ENCODE measurements around the gene COL7A1.

COL7A1 gene

GRCh38 chr3:48565186-48565585, 29.9 kb downstream of the COL7A1 start:
- ATAC-seq = no peak

GRCh38 chr3:48564667-48565066, 30.5 kb downstream of the COL7A1 start:
- Mint-ChIP-seq H3K4me3 (no peak overlapping the region), H3K4me1 (peaks cover 34% of the 10 kb centered on the region), H3K9me3 (no peaks in the 10 kb centered on the region), H3K36me3 (no peaks in the 10 kb centered on the region), H3K27ac (no peak overlapping the region), H3K27me3 (peaks cover 4% of the 10 kb centered on the region)
- ATAC-seq = no peak

More at GRCh38 chr3:48565186-48565585, 29.9 kb downstream of the COL7A1 start:
- H3K9me3 Mint-ChIP-seq = no peaks in the 10 kb centered on the region
- no peak overlapping the region for H3K4me3 Mint-ChIP-seq
- H3K27ac Mint-ChIP-seq = peak overlapping the region; percentile 7
- no peaks in the 10 kb centered on the region for H3K36me3 Mint-ChIP-seq
- peaks cover 29% of the 10 kb centered on the region for H3K4me1 Mint-ChIP-seq
- H3K27me3 Mint-ChIP-seq = peaks cover 10% of the 10 kb centered on the region

GRCh38 chr3:48564022-48564421, 31.1 kb downstream of the COL7A1 start:
- no peaks in the 10 kb centered on the region for H3K36me3 Mint-ChIP-seq
- H3K27me3 Mint-ChIP-seq = no peaks in the 10 kb centered on the region
- peaks cover 37% of the 10 kb centered on the region for H3K4me1 Mint-ChIP-seq
- ATAC-seq = no peak
- no peaks in the 10 kb centered on the region for H3K9me3 Mint-ChIP-seq
- H3K4me3 Mint-ChIP-seq = no peak overlapping the region
- H3K27ac Mint-ChIP-seq = no peak overlapping the region

- no peak for ATAC-seq
- H3K27ac Mint-ChIP-seq = no peak within 1 kb of the TSS
These were observed 31.7 kb downstream of the COL7A1 start, which contains the start of gene UCN2 for GRCh38 chr3:48563382-48563918. Gene UCN2, minus strand, starts transcription at chr3:48563781. Its CDS starts 657 bp downstream, at chr3:48563124.

GRCh38 chr3:48562367-48563095, 32.6 kb downstream of the COL7A1 start:
- H3K4me1 Mint-ChIP-seq = peaks cover 51% of the 10 kb centered on the region
- H3K27me3 Mint-ChIP-seq = no peaks in the 10 kb centered on the region
- ATAC-seq = no peak
- H3K27ac Mint-ChIP-seq = no peak overlapping the region
- H3K9me3 Mint-ChIP-seq = no peaks in the 10 kb centered on the region
- no peak overlapping the region for H3K4me3 Mint-ChIP-seq
- H3K36me3 Mint-ChIP-seq = no peaks in the 10 kb centered on the region

More at GRCh38 chr3:48563382-48563918, 31.7 kb downstream of the COL7A1 start, which contains the start of gene UCN2:
- H3K4me1 Mint-ChIP-seq = peaks cover 43% of the 10 kb centered on the region
- no peaks in the 10 kb centered on the region for H3K9me3 Mint-ChIP-seq
- H3K4me3 Mint-ChIP-seq = no peak within 1 kb of the TSS
- no peaks in the 10 kb centered on the region for H3K36me3 Mint-ChIP-seq
- no peaks in the 10 kb centered on the region for H3K27me3 Mint-ChIP-seq

- Mint-ChIP-seq H3K4me3 (peak overlapping the region; percentile 30), H3K9me3 (no peaks in the 10 kb centered on the region), H3K27ac (no peak overlapping the region), H3K4me1 (peaks cover 56% of the 10 kb centered on the region), H3K36me3 (no peaks in the 10 kb centered on the region), H3K27me3 (no peaks in the 10 kb centered on the region)
- no peak for ATAC-seq
These were observed 33.9 kb downstream of the COL7A1 start for GRCh38 chr3:48561045-48561736.

GRCh38 chr3:48560648-48561018, 34.5 kb downstream of the COL7A1 start:
- H3K4me1 Mint-ChIP-seq = peaks cover 51% of the 10 kb centered on the region
- no peak for ATAC-seq
- no peaks in the 10 kb centered on the region for H3K9me3 Mint-ChIP-seq
- H3K27ac Mint-ChIP-seq = no peak overlapping the region
- H3K27me3 Mint-ChIP-seq = no peaks in the 10 kb centered on the region
- no peak overlapping the region for H3K4me3 Mint-ChIP-seq
- H3K36me3 Mint-ChIP-seq = no peaks in the 10 kb centered on the region

- Mint-ChIP-seq H3K27ac (peak overlapping the region; percentile 79), H3K4me3 (peak overlapping the region; percentile 16), H3K9me3 (no peaks in the 10 kb centered on the region), H3K4me1 (peaks cover 47% of the 10 kb centered on the region), H3K27me3 (no peaks in the 10 kb centered on the region), H3K36me3 (no peaks in the 10 kb centered on the region)
- ATAC-seq = no peak
These were observed 36.5 kb downstream of the COL7A1 start for GRCh38 chr3:48558493-48559134.

- H3K4me1 Mint-ChIP-seq = peaks cover 47% of the 10 kb centered on the region
- no peaks in the 10 kb centered on the region for H3K36me3 Mint-ChIP-seq
- H3K4me3 Mint-ChIP-seq = peak within 1 kb of the TSS; percentile 78
- peak; percentile 95 for ATAC-seq
- peak within 1 kb of the TSS; percentile 79 for H3K27ac Mint-ChIP-seq
- no peaks in the 10 kb centered on the region for H3K9me3 Mint-ChIP-seq
- no peaks in the 10 kb centered on the region for H3K27me3 Mint-ChIP-seq
These were observed 38.1 kb downstream of the COL7A1 start, which contains the start of gene PFKFB4 for GRCh38 chr3:48556796-48557626. Gene PFKFB4, minus strand, starts transcription at chr3:48556803. Its CDS starts 26 bp downstream, at chr3:48556777.

- peak overlapping the region; percentile 78 for H3K4me3 Mint-ChIP-seq
- H3K4me1 Mint-ChIP-seq = peaks cover 44% of the 10 kb centered on the region
- H3K36me3 Mint-ChIP-seq = no peaks in the 10 kb centered on the region
- no peaks in the 10 kb centered on the region for H3K9me3 Mint-ChIP-seq
- peak; percentile 0 for ATAC-seq
- H3K27me3 Mint-ChIP-seq = no peaks in the 10 kb centered on the region
- H3K27ac Mint-ChIP-seq = peak overlapping the region; percentile 79
These were observed 39.0 kb downstream of the COL7A1 start for GRCh38 chr3:48555949-48556795.

GRCh38 chr3:48555231-48555948, 39.7 kb downstream of the COL7A1 start:
- ATAC-seq = no peak
- Mint-ChIP-seq H3K9me3 (no peaks in the 10 kb centered on the region), H3K36me3 (no peaks in the 10 kb centered on the region), H3K27ac (no peak overlapping the region), H3K4me1 (peaks cover 37% of the 10 kb centered on the region), H3K27me3 (no peaks in the 10 kb centered on the region), H3K4me3 (peak overlapping the region; percentile 38)

GRCh38 chr3:48553886-48554845, 41.0 kb downstream of the COL7A1 start:
- Mint-ChIP-seq H3K4me3 (no peak overlapping the region), H3K27me3 (no peaks in the 10 kb centered on the region), H3K27ac (no peak overlapping the region), H3K4me1 (peaks cover 27% of the 10 kb centered on the region), H3K9me3 (no peaks in the 10 kb centered on the region), H3K36me3 (no peaks in the 10 kb centered on the region)
- no peak for ATAC-seq

All from stimulated activated memory B cell treated with anti-CD40 and anti-IgM and Interleukin-4, amounts not matched to agents 10 μg/mL and 1 μg/mL and 100 μg/mL, for 72 hours (primary cell).